GM18517 (cell line): ENCODE measurements around the gene WDR76.
"Not testable (repeated sequence)": the region's sequence is repeated elsewhere in the genome, so short reads cannot be mapped to it uniquely, and the experiment has no call there.

ENCODE experiments used
- ATAC-seq: cut with Tn5 transposase; IDR thresholded peaks from one replicate; pipeline ENCODE4 v1.9.1; 2021; ENCODE audit warnings: mild to moderate bottlenecking, moderate library complexity; ENCODE audit not compliant: unreplicated experiment

Gene WDR76

GRCh38 chr15:43826508-43827341, at the start of gene WDR76:
Gene WDR76, plus strand, starts transcription at chr15:43827002. Its CDS starts 31 bp downstream, at chr15:43827033.
- no peak for ATAC-seq

GRCh38 chr15:43777267-43777914, 49.4 kb upstream of the WDR76 start:
- peak; percentile 42 for ATAC-seq

- ATAC-seq = no peak
Measured at GRCh38 chr15:43779016-43779415, 47.8 kb upstream of the WDR76 start.

- ATAC-seq = no peak
Measured at GRCh38 chr15:43789409-43789808, 37.4 kb upstream of the WDR76 start.

GRCh38 chr15:43791993-43792760, 34.6 kb upstream of the WDR76 start, which contains the start of gene SERF2:
Gene SERF2, plus strand, starts transcription at chr15:43792320. Its CDS starts 57 bp downstream, at chr15:43792377.
- ATAC-seq = peak; percentile 75

GRCh38 chr15:43792761-43793476, 33.9 kb upstream of the WDR76 start:
- ATAC-seq = no peak

GRCh38 chr15:43793647-43794046, 33.2 kb upstream of the WDR76 start:
- ATAC-seq = no peak

GRCh38 chr15:43794269-43795037, 32.3 kb upstream of the WDR76 start:
- no peak for ATAC-seq

- ATAC-seq = no peak
Measured at GRCh38 chr15:43795197-43795596, 31.6 kb upstream of the WDR76 start.

- ATAC-seq = no peak
Measured at GRCh38 chr15:43795997-43796396, 30.8 kb upstream of the WDR76 start.

GRCh38 chr15:43796566-43796965, 30.2 kb upstream of the WDR76 start:
- no peak for ATAC-seq

GRCh38 chr15:43799209-43799944, 27.4 kb upstream of the WDR76 start:
- no peak for ATAC-seq

- ATAC-seq = no peak
Measured at GRCh38 chr15:43799945-43800285, 26.9 kb upstream of the WDR76 start, which contains the start of gene SERINC4. Gene SERINC4, minus strand, starts transcription at chr15:43800220. Its CDS starts 234 bp downstream, at chr15:43799986.

- ATAC-seq = peak; percentile 60
Measured at GRCh38 chr15:43800286-43801141, 26.3 kb upstream of the WDR76 start, which contains the start of gene HYPK. Gene HYPK, plus strand, starts transcription at chr15:43800599. Its CDS starts 24 bp downstream, at chr15:43800623.

GRCh38 chr15:43802676-43803075, 24.1 kb upstream of the WDR76 start:
- ATAC-seq = not testable (repeated sequence)

- ATAC-seq = no peak
Measured at GRCh38 chr15:43808435-43808950, 18.3 kb upstream of the WDR76 start.

- peak; percentile 66 for ATAC-seq
Measured at GRCh38 chr15:43808960-43809678, 17.7 kb upstream of the WDR76 start.
